ENCODE data around the gene SH3GLB1. TPM values are rescaled to one million over a fixed set of nuclear protein-coding genes. Genes with fewer than 3 reads are reported as not detected.

Gene SH3GLB1
- total RNA-seq (2022; extraction: Qiagen RNA extraction) = 36.6 to 38.3 TPM (median 37.0 TPM) in 5 replicates

DNA sequence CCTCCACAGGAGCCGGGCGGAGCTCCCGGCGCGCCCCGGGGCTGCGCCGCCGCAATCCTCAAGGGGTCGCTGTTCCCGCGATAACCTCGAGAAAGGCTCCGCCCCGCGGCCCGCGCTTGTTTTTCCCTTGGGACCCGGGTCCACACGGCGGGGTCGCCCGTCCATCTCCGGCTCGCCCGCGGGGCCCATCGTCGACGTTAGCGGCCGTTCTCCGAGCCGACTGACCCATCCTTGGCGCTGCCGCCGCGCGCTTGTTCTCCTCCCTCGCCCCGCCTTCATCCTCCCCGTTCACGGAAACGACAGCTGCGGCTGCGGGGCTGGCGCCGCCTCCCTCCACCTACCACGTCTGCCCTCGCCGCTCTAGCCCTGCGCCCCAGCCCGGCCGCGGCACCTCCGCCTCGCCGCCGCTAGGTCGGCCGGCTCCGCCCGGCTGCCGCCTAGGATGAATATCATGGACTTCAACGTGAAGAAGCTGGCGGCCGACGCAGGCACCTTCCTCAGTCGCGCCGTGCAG is at the start of gene SH3GLB1:
Gene SH3GLB1, plus strand, starts transcription at position 119 of the 514 bp plus-strand sequence. Its CDS starts 324 bp downstream, at position 443.

Other genes with a start within 250 kb of the SH3GLB1 start
- gene CLCA1, start 235.6 kb upstream of the SH3GLB1 start, total RNA-seq (2022; extraction: Qiagen RNA extraction) = 0.03 TPM in 1 of 5 replicates, not detected in the others
- gene CLCA4, start 157.5 kb upstream of the SH3GLB1 start, total RNA-seq (2022; extraction: Qiagen RNA extraction) = 0.02 to 0.03 TPM in 2 of 5 replicates, not detected in the others
- 152 to 169 TPM (median 155 TPM) in 5 replicates for gene SELENOF, start 209.6 kb downstream of the SH3GLB1 start, total RNA-seq (2022; extraction: Qiagen RNA extraction)
- gene HS2ST1, start 210.1 kb downstream of the SH3GLB1 start, total RNA-seq (2022; extraction: Qiagen RNA extraction) = 9.6 to 13.1 TPM (median 11.7 TPM) in 5 replicates

Data from A549 treated with Hydrocortisone at 1 μM for 4 hours (cell line).